Neuronal stem cell (in vitro differentiated cells): ENCODE results near the gene AVEN.
"Not testable (repeated sequence)": the region's sequence is repeated elsewhere in the genome, so short reads cannot be mapped to it uniquely, and the experiment has no call there.

Experiments
- DNase-seq: peaks from one replicate; pipeline ENCODE4 v3.0.0-alpha.2; 2013; ENCODE audit warnings: low spot score
- H2AFZ ChIP-seq: one replicate; pipeline ENCODE4 v1.6.1; 2013; ENCODE audit warnings: mild to moderate bottlenecking, low read length, inconsistent platforms
- H2AK5ac ChIP-seq: 2 replicates; pipeline ENCODE4 v1.6.1; 2013; ENCODE audit warnings: low read depth, mild to moderate bottlenecking, inconsistent platforms, low read length, moderate library complexity, mixed read lengths
- H2BK120ac ChIP-seq: 2 replicates; pipeline ENCODE4 v1.6.1; 2013; ENCODE audit warnings: low read depth, mild to moderate bottlenecking, inconsistent platforms, low read length, moderate library complexity, mixed read lengths
- H2BK12ac ChIP-seq: one replicate; pipeline ENCODE4 v1.6.1; 2013; ENCODE audit warnings: low read length, inconsistent platforms
- H2BK15ac ChIP-seq: 2 replicates; pipeline ENCODE4 v1.6.1; 2013; ENCODE audit warnings: mild to moderate bottlenecking, low read length, inconsistent platforms, mixed read lengths
- H2BK5ac ChIP-seq: one replicate; pipeline ENCODE4 v1.6.1; 2013; ENCODE audit warnings: inconsistent platforms, mild to moderate bottlenecking, low read length, moderate library complexity
- H3K14ac ChIP-seq: one replicate; pipeline ENCODE4 v1.6.1; 2013; ENCODE audit warnings: low read length, inconsistent platforms
- H3K18ac ChIP-seq: 2 replicates; pipeline ENCODE4 v1.6.1; 2013; ENCODE audit warnings: low read length, inconsistent platforms
- H3K23ac ChIP-seq: 2 replicates; pipeline ENCODE4 v1.6.1; 2013; ENCODE audit warnings: low read depth, mild to moderate bottlenecking, mixed read lengths, low read length, inconsistent platforms; ENCODE audit not compliant: poor library complexity
- H3K27ac ChIP-seq: replicated peaks from 3 replicates; pipeline ENCODE4 v1.5.1; 2013; ENCODE audit warnings: low read length, inconsistent platforms
- H3K27me3 ChIP-seq, 3 experiments: 2 replicates each; pipeline ENCODE4 v1.6.1; 2013; ENCODE audit warnings: low read length in 3 of 3, mild to moderate bottlenecking in 2 of 3, inconsistent platforms in 1 of 3, low read depth in 1 of 3, mixed read lengths in 1 of 3, moderate library complexity in 1 of 3; ENCODE audit not compliant: control insufficient read depth in 3 of 3, insufficient read depth in 3 of 3
- H3K36me3 ChIP-seq, 2 donors: replicated peaks in 1 of 2; 2 replicates each; pipeline ENCODE4 v1.6.1; 2013; ENCODE audit warnings: low read length in 2 of 2; ENCODE audit not compliant: control insufficient read depth in 2 of 2, insufficient read depth in 2 of 2
- H3K4ac ChIP-seq: 2 replicates; pipeline ENCODE4 v1.6.1; 2013; ENCODE audit warnings: inconsistent platforms, mild to moderate bottlenecking, low read length, moderate library complexity
- H3K4me1 ChIP-seq, 2 donors: 1 replicate in 1 of 2; 2 replicates in 1 of 2; pipeline ENCODE4 v1.6.1; 2013; ENCODE audit warnings: low read length in 2 of 2, low read depth in 1 of 2; ENCODE audit not compliant: control insufficient read depth in 2 of 2, insufficient read depth in 1 of 2
- H3K4me2 ChIP-seq: one replicate; pipeline ENCODE4 v1.6.1; 2013; ENCODE audit warnings: mild to moderate bottlenecking, low read length, inconsistent platforms; ENCODE audit not compliant: insufficient read depth, poor library complexity, severe bottlenecking
- H3K4me3 ChIP-seq, 2 donors: 2 replicates each; pipeline ENCODE4 v1.5.1; 2013; ENCODE audit warnings: low read length in 2 of 2, mild to moderate bottlenecking in 2 of 2, inconsistent platforms in 1 of 2, moderate library complexity in 1 of 2
- H3K79me1 ChIP-seq: one replicate; pipeline ENCODE4 v1.6.1; 2013; ENCODE audit warnings: low read depth, mild to moderate bottlenecking, inconsistent platforms, low read length, moderate library complexity
- H3K9ac ChIP-seq: one replicate; pipeline ENCODE4 v1.6.1; 2013; ENCODE audit warnings: mild to moderate bottlenecking, low read depth, low read length, inconsistent platforms; ENCODE audit not compliant: poor library complexity
- H3K9me3 ChIP-seq, 2 donors: replicated peaks in 1 of 2; 2 replicates each; pipeline versions ENCODE3 to v1.6.1; 2013; ENCODE audit warnings: low read length in 2 of 2, mild to moderate bottlenecking in 2 of 2, inconsistent platforms in 1 of 2, low read depth in 1 of 2, mixed read lengths in 1 of 2, moderate library complexity in 1 of 2; ENCODE audit not compliant: control insufficient read depth in 2 of 2, insufficient read depth in 1 of 2
- H4K8ac ChIP-seq: one replicate; pipeline ENCODE4 v1.6.1; 2013; ENCODE audit warnings: low read depth, mild to moderate bottlenecking, inconsistent platforms, low read length, moderate library complexity
- H4K91ac ChIP-seq: one replicate; pipeline ENCODE4 v1.6.1; 2013; ENCODE audit warnings: low read length, low read depth, mild to moderate bottlenecking, inconsistent platforms; ENCODE audit not compliant: poor library complexity
- WGBS, 2 donors: extraction: QIAGEN DNeasy Blood & Tissue Kit; methylation state at CpG; one replicate each; pipeline ENCODE4 v1.1.7; 2013; ENCODE audit warnings: missing lambda C conversion rate in 2 of 2, mixed read lengths in 1 of 2; ENCODE audit not compliant: insufficient read length in 2 of 2, insufficient replicate concordance in 1 of 2; ENCODE audit errors: extremely low coverage in 2 of 2; 5-methylcytosine and 5-hydroxymethylcytosine counted together

The AVEN gene

DNA sequence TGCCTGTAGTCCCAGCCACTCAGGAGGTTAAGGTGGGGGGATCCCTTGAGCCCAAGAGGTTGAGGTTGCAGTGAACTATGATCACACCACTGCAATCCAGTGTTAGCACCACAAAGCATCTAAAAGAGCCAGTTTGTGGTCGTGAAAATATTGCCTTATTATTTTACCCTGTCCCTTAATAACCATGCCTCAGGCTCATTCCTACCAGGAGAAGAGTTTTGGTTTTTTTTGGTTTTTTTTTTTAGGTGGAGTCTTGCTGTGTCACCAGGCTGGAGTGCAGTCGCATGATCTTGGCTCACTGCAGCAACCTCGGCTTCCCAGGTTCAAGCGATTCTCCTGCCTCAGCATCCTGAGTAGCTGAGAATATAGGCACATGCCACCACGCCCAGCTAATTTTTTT is 17.9 kb upstream of the AVEN start:
- Histone ChIP-seq H3K36me3 (no peaks in the 10 kb centered on the region), H3K23ac (no peak overlapping the region), H2BK5ac (no peak overlapping the region), H2BK12ac (no peak overlapping the region), H3K27ac (no peak overlapping the region), H2AFZ (no peak overlapping the region), H3K4ac (no peak overlapping the region), H3K18ac (no peak overlapping the region), H3K79me1 (no peaks in the 10 kb centered on the region), H4K91ac (no peak overlapping the region), H3K14ac (no peak overlapping the region), H3K27me3 (peaks cover 0 to 4% (median 0%) of the 10 kb centered on the region in 3 experiments), H2BK15ac (no peak overlapping the region), H3K4me3 (no peak overlapping the region), H3K9ac (no peak overlapping the region), H3K4me2 (no peak overlapping the region), H4K8ac (no peak overlapping the region), H3K4me1 (no peaks in the 10 kb centered on the region), H2BK120ac (no peak overlapping the region), H2AK5ac (no peak overlapping the region), H3K9me3 (no peaks in the 10 kb centered on the region)
- no CpG with 5 or more reads among the region's 5 CpGs for WGBS, 2 donors
- no peak for DNase-seq

DNA sequence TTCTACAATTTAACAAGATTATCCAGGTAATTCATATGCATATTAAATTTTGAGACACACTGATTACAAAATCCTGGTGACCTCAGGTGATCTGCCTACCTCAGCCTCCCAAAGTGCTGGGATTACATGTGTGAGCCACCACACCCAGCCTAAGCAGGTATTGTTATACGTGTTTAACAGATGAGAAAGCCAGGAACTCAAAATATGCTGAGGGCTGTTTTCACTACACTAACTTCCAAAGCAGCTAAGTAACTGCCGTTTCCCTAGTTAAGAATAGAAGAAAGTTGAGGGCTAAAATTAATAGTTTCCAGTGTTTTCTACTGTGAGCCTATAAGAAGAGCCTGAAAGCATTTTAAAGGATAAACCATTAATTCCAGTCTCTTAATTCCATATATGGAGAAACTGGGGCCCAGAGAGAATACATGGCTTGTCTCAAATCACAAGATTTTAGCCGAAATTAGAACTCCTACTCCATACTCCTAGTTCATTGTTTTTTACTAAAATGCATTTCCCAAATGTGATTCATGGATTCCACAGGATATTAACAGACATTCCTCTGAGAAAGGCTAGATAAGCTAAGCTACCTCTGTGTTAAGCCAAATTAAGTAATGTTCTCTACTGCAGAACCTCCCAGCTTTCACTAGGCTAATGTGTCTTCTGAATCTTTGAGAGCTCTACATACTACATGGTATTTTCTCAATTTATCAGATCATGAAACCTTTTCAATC is 17.0 kb upstream of the AVEN start:
- WGBS, 2 donors: no CpG with 5 or more reads among the region's 3 CpGs
- Histone ChIP-seq H2BK120ac (no peak overlapping the region), H2BK15ac (no peak overlapping the region), H3K27ac (no peak overlapping the region), H3K9me3 (no peaks in the 10 kb centered on the region), H4K91ac (no peak overlapping the region), H3K4me1 (no peaks in the 10 kb centered on the region), H3K36me3 (no peaks in the 10 kb centered on the region), H2BK12ac (no peak overlapping the region), H3K4me3 (no peak overlapping the region), H3K18ac (no peak overlapping the region), H2AK5ac (no peak overlapping the region), H3K9ac (no peak overlapping the region), H3K4me2 (no peak overlapping the region), H3K27me3 (peaks cover 0 to 4% (median 0%) of the 10 kb centered on the region in 3 experiments), H2BK5ac (no peak overlapping the region), H3K4ac (no peak overlapping the region), H4K8ac (no peak overlapping the region), H3K14ac (no peak overlapping the region), H3K79me1 (no peaks in the 10 kb centered on the region), H3K23ac (no peak overlapping the region), H2AFZ (no peak overlapping the region)
- DNase-seq: no peak

DNA sequence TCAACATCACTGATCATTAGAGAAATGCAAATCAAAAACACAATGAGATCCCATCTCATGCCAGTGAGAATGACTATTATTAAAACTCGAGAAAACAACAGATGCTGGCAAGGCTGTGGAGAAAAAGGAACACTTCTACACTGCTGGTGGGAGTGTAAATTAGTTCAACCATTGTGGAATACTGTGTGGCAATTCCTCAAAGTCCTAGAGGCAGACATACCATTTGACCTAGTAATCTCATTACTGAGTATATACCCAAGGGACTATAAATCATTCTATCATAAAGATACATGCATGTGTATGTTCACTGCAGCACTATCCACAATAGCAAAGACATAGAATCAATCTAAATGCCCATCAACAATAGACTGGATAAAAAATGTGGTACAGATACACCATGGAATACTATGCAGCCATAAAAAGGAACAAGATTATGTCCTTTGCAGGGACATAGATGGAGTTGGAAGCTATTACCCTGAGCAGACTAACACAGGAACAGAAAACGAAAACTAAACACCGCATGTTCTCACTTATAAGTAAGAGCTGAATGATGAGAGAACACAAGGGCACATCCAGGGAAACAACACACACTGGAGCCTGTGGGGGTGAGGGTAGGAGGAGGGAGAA is 15.2 kb upstream of the AVEN start:
- Histone ChIP-seq H3K27me3 (no peaks in the 10 kb centered on the region), H3K36me3 (no peaks in the 10 kb centered on the region), H3K4me3 (no peak overlapping the region), H2BK12ac (no peak overlapping the region), H4K8ac (no peak overlapping the region), H3K9me3 (no peaks in the 10 kb centered on the region), H3K9ac (no peak overlapping the region), H2AFZ (no peak overlapping the region), H2BK5ac (no peak overlapping the region), H2AK5ac (no peak overlapping the region), H3K79me1 (no peaks in the 10 kb centered on the region), H2BK120ac (no peak overlapping the region), H3K4ac (no peak overlapping the region), H3K4me2 (no peak overlapping the region), H3K4me1 (no peaks in the 10 kb centered on the region), H2BK15ac (no peak overlapping the region), H3K14ac (no peak overlapping the region), H3K18ac (no peak overlapping the region), H4K91ac (no peak overlapping the region), H3K27ac (no peak overlapping the region), H3K23ac (no peak overlapping the region)
- DNase-seq: no peak
- WGBS, 2 donors: no CpG with 5 or more reads among the region's 3 CpGs

DNA sequence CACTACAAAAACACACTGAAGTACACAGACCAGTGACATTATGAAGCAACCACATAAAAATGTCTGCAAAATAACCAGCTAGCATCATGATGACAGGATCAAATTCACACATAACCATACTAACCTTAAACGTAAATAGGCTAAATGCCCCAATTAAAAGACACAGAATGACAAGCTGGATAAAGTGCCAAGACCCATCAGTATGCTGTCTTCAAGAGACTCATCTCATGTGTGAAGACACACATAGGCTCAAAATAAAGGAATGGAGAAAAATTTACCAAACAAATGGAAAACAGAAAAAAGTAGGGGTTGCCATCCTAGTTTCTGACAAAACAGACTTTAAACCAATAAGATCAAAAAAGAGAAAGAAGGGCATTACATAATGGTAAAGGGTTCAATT is 11.4 kb upstream of the AVEN start:
- not testable (repeated sequence) for H3K9ac ChIP-seq, H3K27me3 ChIP-seq, H3K79me1 ChIP-seq, H3K4me3 ChIP-seq, H3K27ac ChIP-seq, H3K36me3 ChIP-seq, H4K91ac ChIP-seq, H3K18ac ChIP-seq, H3K4me2 ChIP-seq, H4K8ac ChIP-seq, H2BK15ac ChIP-seq, H2BK5ac ChIP-seq, H3K23ac ChIP-seq, H2BK120ac ChIP-seq, H3K14ac ChIP-seq, H3K4ac ChIP-seq, H2AK5ac ChIP-seq, DNase-seq, H2BK12ac ChIP-seq, H3K9me3 ChIP-seq, H3K4me1 ChIP-seq, H2AFZ ChIP-seq
- no CpG with 5 or more reads among the region's 1 CpG for WGBS, 2 donors
